Activated CD8-positive, alpha-beta memory T cell treated with anti-CD3 and anti-CD28 coated beads, Interleukin-2, amount 10 ng/mL, durations not matched to agents 7 days and 5 days (primary cell): Measurements from ENCODE around the gene HIP1. TPM values are rescaled to one million over a fixed set of nuclear protein-coding genes. Genes with fewer than 3 reads are reported as not detected.
A peak's percentile ranks its signal among the peaks of the same experiment; 100 is the strongest.
"Not testable (repeated sequence)": the region's sequence is repeated elsewhere in the genome, so short reads cannot be mapped to it uniquely, and the experiment has no call there.

ENCODE experiments used
- ATAC-seq: fragments of 150-1000 bp; cut with Tn5 transposase; one replicate; pipeline ENCODE4 v1.10.0; 2021; ENCODE audit warnings: moderate library complexity
- CTCF ChIA-PET: fragments of 350-600 bp; sonication (Branson Sonifier 250); formaldehyde crosslinking; loops from one replicate; lab custom pipeline; 2021; ENCODE audit warnings: antibody characterized with exemption; lab: Charles Lee
- DNase-seq: peaks from one replicate; pipeline ENCODE4 v3.0.0-alpha.2; 2020
- H3K27ac Mint-ChIP-seq: one replicate; pipeline ENCODE4 v1.8.0; 2021; ENCODE audit warnings: mild to moderate bottlenecking, mixed read lengths
- H3K27me3 Mint-ChIP-seq: one replicate; pipeline ENCODE4 v1.8.0; 2021; ENCODE audit warnings: mixed read lengths
- H3K36me3 Mint-ChIP-seq: one replicate; pipeline ENCODE4 v1.8.0; 2021; ENCODE audit warnings: mild to moderate bottlenecking, mixed read lengths
- H3K4me1 Mint-ChIP-seq: one replicate; pipeline ENCODE4 v1.8.0; 2021; ENCODE audit warnings: mixed read lengths
- H3K4me3 Mint-ChIP-seq: one replicate; pipeline ENCODE4 v1.8.0; 2021; ENCODE audit warnings: mild to moderate bottlenecking, moderate library complexity, mixed read lengths
- H3K9me3 Mint-ChIP-seq: one replicate; pipeline ENCODE4 v1.8.0; 2022; ENCODE audit warnings: low read depth, mixed read lengths
- total RNA-seq, 2 experiments: library from RNA; stranded (reverse); gene quantifications; one replicate each; pipeline ENCODE4 v1.2.3, GENCODE V29; 2021

Gene HIP1
- total RNA-seq, result 10 to 100 TPM in 1 of 2 experiments, 1 to 10 TPM in 1; 7.6 to 11.8 TPM

DNA sequence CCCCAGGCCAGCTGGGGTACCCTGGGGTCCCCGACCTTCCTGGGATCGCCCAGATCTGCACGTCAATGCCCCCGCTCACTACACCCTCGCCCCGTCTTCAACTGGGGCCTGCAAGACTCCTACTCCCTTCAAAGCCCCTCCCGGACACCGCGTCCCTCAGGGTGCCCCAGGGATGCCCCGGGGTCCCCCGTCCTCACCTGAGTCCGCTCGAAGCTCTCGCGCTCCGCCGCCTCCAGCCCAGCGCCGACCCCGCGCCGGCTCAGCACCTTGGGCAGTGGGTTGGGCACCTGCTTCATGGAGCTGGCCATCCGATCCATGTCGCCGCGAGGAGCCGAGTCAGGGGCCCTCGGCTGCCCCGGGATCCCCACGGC lies at the start of gene HIP1:
Gene HIP1, minus strand, starts transcription at position 338 of the 371 bp plus-strand sequence. Its CDS starts 21 bp downstream, at position 317.
- no peak for ATAC-seq
- peaks cover 11% of the 10 kb centered on the region for H3K27me3 Mint-ChIP-seq
- H3K4me1 Mint-ChIP-seq, result peaks cover 17% of the 10 kb centered on the region
- DNase-seq, result no peak
- H3K27ac Mint-ChIP-seq, result peak within 1 kb of the TSS; percentile 94
- H3K9me3 Mint-ChIP-seq, result no peaks in the 10 kb centered on the region
- H3K4me3 Mint-ChIP-seq, result peak within 1 kb of the TSS; percentile 91
- peaks cover 2% of the 10 kb centered on the region for H3K36me3 Mint-ChIP-seq
- CTCF ChIA-PET, result interaction anchor here (1.7 to 3.6 kb wide), 2 partner anchors 9 to 11 kb away, joined by 5 to 11 read pairs; no protein-coding TSS in a partner anchor

- H3K27ac Mint-ChIP-seq, H3K27me3 Mint-ChIP-seq, CTCF ChIA-PET, H3K4me3 Mint-ChIP-seq, ATAC-seq, H3K4me1 Mint-ChIP-seq, H3K36me3 Mint-ChIP-seq, DNase-seq, H3K9me3 Mint-ChIP-seq: not testable (repeated sequence)
Observed at GRCh38 chr7:75788154-75788847, 49.6 kb upstream of the HIP1 start.

DNA sequence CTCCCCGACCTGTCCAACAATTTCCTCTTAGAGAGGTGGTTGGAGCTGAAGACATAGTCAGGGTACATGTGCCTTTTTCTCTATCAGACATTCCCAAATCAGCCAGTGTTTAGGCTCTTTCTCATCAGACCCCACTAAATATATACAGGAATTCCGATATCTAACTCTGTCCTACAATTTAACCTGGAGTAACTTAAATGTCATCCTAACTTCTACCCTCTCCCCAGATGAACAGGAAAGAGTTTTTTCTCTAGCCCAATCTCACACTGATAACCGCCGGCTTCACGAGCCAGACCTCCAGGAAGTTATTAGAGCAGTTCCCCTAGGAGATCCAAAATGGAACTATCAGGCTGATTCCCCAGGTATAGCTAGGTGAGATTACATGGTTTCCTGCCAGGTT lies 44.3 kb upstream of the HIP1 start:
- CTCF ChIA-PET, H3K4me3 Mint-ChIP-seq, ATAC-seq, H3K4me1 Mint-ChIP-seq, H3K9me3 Mint-ChIP-seq, H3K27ac Mint-ChIP-seq, H3K36me3 Mint-ChIP-seq, DNase-seq: not testable (repeated sequence)
- H3K27me3 Mint-ChIP-seq, result peaks cover 36% of the 10 kb centered on the region

DNA sequence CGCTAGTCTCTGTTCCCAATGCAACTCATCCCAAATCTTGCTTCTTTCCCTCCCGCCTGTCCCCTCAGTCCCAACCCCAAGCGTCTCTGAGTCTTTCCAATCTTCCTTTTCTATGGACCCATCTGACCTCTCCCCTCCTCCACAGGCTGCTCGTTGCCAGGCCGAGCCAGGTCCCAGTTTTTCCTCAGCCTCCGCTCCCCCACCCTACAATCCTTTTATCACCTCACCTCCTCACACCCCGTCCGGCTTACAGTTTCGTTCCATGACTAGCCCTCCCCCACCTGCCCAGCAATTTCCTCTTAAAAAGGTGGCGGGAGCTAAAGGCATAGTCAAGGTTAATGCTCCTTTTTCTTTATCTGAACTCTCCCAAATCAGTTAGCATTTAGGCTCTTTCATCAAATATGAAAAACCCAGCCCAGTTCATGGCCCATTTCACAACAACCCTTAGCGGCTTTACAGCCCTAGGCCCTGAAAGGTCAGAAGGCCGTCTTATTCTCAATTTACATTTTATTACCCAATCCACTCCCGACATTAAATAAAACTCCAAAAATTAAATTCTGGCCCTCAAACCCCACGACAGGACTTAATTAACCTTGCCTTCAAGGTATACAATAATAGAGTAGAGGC lies 42.0 kb upstream of the HIP1 start:
- ATAC-seq, H3K9me3 Mint-ChIP-seq, H3K4me3 Mint-ChIP-seq, CTCF ChIA-PET, H3K27ac Mint-ChIP-seq, DNase-seq, H3K36me3 Mint-ChIP-seq: not testable (repeated sequence)
- peaks cover 36% of the 10 kb centered on the region for H3K27me3 Mint-ChIP-seq
- H3K4me1 Mint-ChIP-seq, result peaks cover 21% of the 10 kb centered on the region

DNA sequence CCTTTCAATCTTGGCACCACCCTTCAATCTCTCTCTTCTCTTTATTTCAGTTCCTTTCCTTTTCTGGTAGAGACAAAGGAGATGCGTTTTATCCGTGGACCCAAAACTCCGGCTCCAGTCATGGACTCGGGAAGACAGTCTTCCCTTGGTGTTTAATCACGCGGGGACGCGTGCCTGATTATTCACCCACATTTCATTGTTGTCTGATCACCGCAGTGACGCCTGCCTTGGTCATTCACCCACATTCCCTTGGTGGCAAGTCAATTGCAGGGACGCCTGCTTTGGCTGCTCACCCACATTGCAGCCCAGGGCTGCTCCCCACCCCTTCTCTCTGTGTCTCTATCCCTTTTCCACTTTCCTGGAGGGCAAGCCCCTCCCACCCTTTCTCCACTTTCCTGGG lies 40.8 kb upstream of the HIP1 start:
- H3K27me3 Mint-ChIP-seq, result peaks cover 36% of the 10 kb centered on the region
- H3K9me3 Mint-ChIP-seq, CTCF ChIA-PET, ATAC-seq, H3K36me3 Mint-ChIP-seq, H3K4me3 Mint-ChIP-seq, DNase-seq, H3K27ac Mint-ChIP-seq: not testable (repeated sequence)
- H3K4me1 Mint-ChIP-seq, result peaks cover 29% of the 10 kb centered on the region

DNA sequence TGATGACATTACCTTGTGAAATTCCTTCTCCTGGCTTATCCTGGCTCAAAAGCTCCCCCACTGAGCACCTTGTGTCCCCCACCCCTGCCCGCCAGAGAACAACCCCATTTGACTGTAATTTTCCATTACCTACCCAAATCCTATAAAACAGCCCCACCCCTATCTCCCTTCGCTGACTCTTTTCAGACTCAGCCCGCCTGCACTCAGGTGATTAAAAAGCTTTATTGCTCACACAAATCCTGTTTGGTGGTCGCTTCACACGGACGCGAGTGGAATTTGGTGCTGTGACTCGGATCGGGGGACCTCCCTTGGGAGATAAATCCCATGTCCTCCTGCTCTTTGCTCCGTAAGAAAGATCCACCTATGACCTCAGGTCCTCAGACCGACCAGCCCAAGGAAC lies 40.3 kb upstream of the HIP1 start:
- H3K27ac Mint-ChIP-seq, DNase-seq, ATAC-seq, CTCF ChIA-PET, H3K36me3 Mint-ChIP-seq, H3K9me3 Mint-ChIP-seq, H3K4me3 Mint-ChIP-seq: not testable (repeated sequence)
- Mint-ChIP-seq H3K27me3 (peaks cover 36% of the 10 kb centered on the region), H3K4me1 (peaks cover 29% of the 10 kb centered on the region)

GRCh38 chr7:75776295-75776971 lies 37.7 kb upstream of the HIP1 start:
- H3K36me3 Mint-ChIP-seq, result peaks cover 3% of the 10 kb centered on the region
- peak overlapping the region; percentile 72 for H3K27ac Mint-ChIP-seq
- ATAC-seq, result peak; percentile 85
- H3K27me3 Mint-ChIP-seq, result peaks cover 20% of the 10 kb centered on the region
- H3K9me3 Mint-ChIP-seq, result no peaks in the 10 kb centered on the region
- CTCF ChIA-PET, result no interaction called here
- H3K4me3 Mint-ChIP-seq, result no peak overlapping the region
- peak; percentile 78 for DNase-seq
- peaks cover 29% of the 10 kb centered on the region for H3K4me1 Mint-ChIP-seq

DNA sequence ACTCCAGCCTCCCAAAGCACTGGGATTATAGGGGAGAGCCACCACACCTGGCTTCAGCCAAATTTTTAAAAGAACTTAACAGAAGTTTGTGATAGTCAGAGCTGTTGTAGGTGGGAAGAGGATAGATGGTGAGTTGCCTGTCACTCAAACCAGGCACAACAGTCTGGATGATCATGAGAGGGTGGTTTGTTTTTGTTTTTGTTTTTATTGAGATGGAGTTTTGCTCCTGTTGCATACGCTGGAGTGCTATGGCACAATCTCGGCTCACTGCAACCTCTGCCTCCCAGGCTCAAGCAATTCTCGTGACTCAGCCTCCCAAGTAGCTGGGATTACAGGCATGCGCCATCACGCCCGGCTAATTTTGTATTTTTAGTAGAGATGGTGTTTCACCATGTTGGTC lies 35.2 kb upstream of the HIP1 start:
- H3K9me3 Mint-ChIP-seq, H3K36me3 Mint-ChIP-seq, H3K27me3 Mint-ChIP-seq, ATAC-seq, DNase-seq, H3K27ac Mint-ChIP-seq, H3K4me3 Mint-ChIP-seq: not testable (repeated sequence)
- H3K4me1 Mint-ChIP-seq, result peaks cover 29% of the 10 kb centered on the region
- CTCF ChIA-PET, result interaction anchor here (1.2 kb wide), 1 partner anchor 11 kb away, joined by 4 read pairs; no protein-coding TSS in a partner anchor

DNA sequence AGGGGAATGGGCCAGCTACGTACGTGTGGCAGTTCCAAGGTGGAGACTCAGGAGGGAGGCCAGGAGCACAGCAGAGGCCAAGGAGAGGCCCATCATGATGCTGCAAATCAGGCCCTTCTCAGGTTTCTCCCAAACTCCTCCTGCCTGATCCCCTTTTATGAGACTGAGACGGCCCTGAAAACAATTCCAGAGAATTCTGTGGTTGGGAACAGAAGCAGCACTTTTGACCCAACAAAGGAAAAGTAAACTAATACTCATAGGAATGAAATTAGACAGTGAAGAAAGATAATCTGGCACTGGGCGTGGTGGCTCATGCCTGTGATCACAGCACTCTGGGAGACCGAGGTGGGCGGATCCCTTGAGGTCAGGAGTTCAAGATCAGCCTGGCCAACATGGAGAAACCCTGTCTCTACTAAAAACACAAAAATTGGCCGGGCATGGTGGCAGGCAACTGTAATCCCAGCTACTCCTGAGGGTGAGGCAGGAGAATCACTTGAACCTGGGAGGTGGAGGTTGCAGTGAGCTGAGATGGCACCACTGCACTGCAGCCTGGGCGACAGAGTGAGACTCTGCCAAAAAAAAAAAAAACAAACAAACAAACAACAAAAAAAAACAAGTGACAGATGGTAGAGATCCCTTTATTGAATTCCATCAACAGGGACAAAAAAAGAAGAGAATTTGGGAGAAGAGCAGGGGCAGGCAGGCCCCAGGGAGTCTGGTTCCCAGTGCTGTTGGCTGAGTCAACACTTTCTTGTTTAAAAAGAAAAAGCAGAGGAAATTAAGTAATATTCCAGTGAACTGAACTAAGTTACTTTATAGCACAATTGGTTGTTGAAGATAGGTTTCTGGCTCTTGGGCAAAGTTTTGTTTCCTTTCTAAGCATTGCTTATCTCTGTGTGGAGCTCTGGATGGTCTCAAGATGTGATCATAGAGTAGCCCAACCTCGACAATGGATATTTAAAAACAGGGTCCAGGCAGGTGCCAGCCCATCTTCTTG lies 33.6 kb upstream of the HIP1 start, which contains the start of gene CCL26:
Gene CCL26, minus strand, starts transcription at position 131 of the 997 bp plus-strand sequence. Its CDS starts 35 bp downstream, at position 96.
- no peak within 1 kb of the TSS for H3K4me3 Mint-ChIP-seq
- no peaks in the 10 kb centered on the region for H3K27me3 Mint-ChIP-seq
- no peak within 1 kb of the TSS for H3K27ac Mint-ChIP-seq
- peaks cover 3% of the 10 kb centered on the region for H3K36me3 Mint-ChIP-seq
- CTCF ChIA-PET, result interaction anchor here (1.1 to 1.8 kb wide), 2 partner anchors 10 to 11 kb away, joined by 3 to 5 read pairs; no protein-coding TSS in a partner anchor
- H3K9me3 Mint-ChIP-seq, result no peaks in the 10 kb centered on the region
- peaks cover 21% of the 10 kb centered on the region for H3K4me1 Mint-ChIP-seq
- DNase-seq (no peak), ATAC-seq (no peak)

DNA sequence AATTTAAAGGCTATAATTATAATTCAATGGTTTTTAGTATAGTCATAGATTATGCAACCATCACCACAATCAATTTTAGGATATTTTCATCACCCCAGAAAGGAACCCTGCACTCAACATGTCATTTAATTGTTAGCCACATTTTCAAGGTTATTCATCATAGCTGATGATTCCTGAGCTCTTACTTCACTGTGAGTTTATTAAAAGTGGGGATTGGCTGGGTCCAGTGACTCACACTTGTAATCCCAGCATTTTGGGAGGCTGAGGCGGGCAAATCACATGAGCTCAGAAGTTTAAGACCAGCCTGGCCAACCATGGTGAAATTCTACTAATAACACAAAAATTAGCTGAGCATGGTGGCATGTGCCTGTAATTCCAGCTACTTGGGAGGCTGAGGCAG lies 32.5 kb upstream of the HIP1 start:
- H3K4me3 Mint-ChIP-seq, result no peak overlapping the region
- H3K9me3 Mint-ChIP-seq, result no peaks in the 10 kb centered on the region
- H3K27me3 Mint-ChIP-seq, result no peaks in the 10 kb centered on the region
- CTCF ChIA-PET, result interaction anchor here (1.1 to 1.8 kb wide), 2 partner anchors 9 to 10 kb away, joined by 3 to 5 read pairs; no protein-coding TSS in a partner anchor
- DNase-seq (no peak), ATAC-seq (no peak)
- H3K4me1 Mint-ChIP-seq, result peaks cover 11% of the 10 kb centered on the region
- no peak overlapping the region for H3K27ac Mint-ChIP-seq
- H3K36me3 Mint-ChIP-seq, result no peaks in the 10 kb centered on the region

DNA sequence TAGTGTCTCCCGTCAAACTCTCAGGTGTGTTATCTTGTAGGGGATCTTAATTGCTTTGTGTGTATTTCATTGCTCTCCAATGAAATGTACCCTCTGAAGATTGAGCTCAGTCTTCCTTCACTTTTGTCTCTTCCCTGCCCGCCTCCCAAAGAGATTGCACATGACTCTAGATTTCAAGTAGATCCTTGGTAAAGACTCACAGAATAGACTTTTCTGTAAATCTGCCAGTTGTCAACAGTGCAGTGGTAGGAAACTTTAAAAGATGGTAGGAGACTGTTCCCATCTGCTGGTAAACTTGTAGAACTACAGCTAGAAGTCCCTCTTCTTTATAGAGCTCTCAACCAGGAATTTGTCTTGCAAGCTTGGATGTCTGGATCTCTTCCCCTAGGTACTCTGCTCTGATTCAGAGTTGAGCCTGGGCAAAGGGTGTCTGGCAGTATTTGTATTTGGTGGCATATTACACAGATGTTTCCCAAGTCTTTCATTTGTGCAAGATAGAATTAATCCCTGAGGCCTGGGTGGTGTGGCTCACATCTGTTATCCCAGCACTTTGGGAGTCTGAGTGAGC lies 23.7 kb upstream of the HIP1 start:
- DNase-seq (no peak), ATAC-seq (peak; percentile 78)
- Mint-ChIP-seq H3K36me3 (no peaks in the 10 kb centered on the region), H3K9me3 (no peaks in the 10 kb centered on the region), H3K27ac (no peak overlapping the region), H3K4me3 (no peak overlapping the region), H3K4me1 (peaks cover 3% of the 10 kb centered on the region), H3K27me3 (no peaks in the 10 kb centered on the region)
- CTCF ChIA-PET, result interaction anchor here (0.7 to 2.5 kb wide), 19 partner anchors 10 to 258 kb away, joined by 3 to 10 read pairs (median 4); partner anchors contain the start of gene CCL26

DNA sequence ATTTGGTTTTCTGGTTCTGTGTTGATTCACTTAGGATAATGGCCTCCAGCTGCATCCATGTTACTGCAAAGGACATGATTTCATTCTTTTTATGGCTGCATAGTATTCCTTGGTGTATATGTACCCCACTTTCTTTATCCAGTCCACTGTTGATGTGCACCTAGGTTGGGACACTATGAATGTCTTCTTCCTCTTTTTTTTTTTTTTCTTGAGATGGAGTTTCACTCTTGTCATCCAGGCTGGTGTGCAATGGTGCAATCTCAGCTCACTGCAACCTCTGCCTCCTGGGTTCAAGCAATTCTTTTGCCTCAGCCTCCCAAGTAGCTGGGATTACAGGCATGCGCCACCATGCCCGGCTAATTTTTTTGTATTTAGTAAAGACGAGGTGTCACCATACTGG lies 23.1 kb upstream of the HIP1 start:
- H3K9me3 Mint-ChIP-seq, H3K4me3 Mint-ChIP-seq, H3K27ac Mint-ChIP-seq, H3K4me1 Mint-ChIP-seq, ATAC-seq, DNase-seq, H3K36me3 Mint-ChIP-seq, H3K27me3 Mint-ChIP-seq: not testable (repeated sequence)
- CTCF ChIA-PET, result interaction anchor here (0.7 to 2.5 kb wide), 18 partner anchors 10 to 327 kb away, joined by 3 to 10 read pairs (median 4); partner anchors contain the start of gene CCL26
